CD4-positive, alpha-beta T cell treated with Interleukin-2 at 100 ng/mL for 4 hours (primary cell): Measurements from ENCODE around the gene MVD.
"Not testable (repeated sequence)": the region's sequence is repeated elsewhere in the genome, so short reads cannot be mapped to it uniquely, and the experiment has no call there.

Experiments
- DNase-seq: peaks from one replicate; pipeline ENCODE4 v3.0.0-alpha.2; 2020; ENCODE audit warnings: low spot score

Gene MVD

GRCh38 chr16:88681709-88682451 lies 19.0 kb upstream of the MVD start:
- DNase-seq: peak; percentile 59

DNA sequence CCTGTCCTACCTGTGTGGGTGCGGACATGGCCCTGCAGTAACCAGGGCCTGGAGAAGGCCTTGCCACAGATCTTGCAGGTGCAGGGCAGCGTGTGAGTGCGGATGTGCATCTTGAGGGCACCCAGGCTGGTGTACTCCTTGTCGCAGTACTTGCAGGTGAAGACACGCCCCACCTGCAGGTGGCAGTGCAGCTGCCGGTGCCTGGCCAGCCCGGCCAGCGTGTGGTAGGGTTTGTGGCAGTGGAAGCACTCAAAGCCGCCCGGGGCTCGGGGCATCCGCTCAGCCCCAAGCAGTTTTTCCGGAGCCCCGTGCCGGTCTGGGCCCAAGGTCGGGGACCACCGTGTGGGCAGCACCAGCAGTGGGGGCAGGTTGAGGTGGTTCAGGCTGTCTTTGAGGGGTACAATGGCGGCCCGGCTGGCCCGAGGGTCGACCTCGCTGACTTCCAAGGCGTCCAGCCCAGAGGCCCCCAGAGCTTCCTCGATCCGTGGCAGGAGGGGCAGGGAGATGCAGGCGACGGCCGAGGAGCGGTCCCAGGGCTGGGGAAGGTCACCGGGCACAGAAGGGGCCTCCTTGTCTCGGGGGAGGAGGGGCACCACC lies 18.3 kb upstream of the MVD start:
- DNase-seq: peak; percentile 49

DNA sequence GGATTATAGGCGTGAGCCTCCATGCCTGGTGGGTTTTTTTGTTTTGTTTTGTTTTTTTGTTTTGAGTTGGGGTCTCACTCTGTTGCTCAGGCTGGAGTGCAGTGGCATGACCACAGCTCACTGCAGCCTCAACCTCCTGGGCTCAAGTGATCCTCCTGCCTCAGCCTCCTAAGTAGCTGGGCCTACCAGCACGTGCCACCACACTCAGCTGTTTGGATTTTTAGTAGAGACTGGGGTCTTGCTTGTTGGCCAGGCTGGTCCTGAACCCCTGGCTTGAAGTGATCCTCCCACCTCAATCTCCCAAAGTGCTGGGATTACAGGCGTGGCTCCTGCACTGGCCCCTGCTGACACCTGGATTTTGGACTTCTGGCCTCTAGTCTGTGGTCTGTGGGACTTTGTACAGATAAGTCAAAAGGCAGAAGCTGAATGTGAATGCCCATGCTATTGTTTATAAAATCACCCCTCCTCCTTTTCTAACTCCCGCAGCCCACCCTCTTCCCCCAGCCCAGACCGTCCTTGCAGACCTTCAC lies 17.7 kb upstream of the MVD start:
- DNase-seq: no peak

DNA sequence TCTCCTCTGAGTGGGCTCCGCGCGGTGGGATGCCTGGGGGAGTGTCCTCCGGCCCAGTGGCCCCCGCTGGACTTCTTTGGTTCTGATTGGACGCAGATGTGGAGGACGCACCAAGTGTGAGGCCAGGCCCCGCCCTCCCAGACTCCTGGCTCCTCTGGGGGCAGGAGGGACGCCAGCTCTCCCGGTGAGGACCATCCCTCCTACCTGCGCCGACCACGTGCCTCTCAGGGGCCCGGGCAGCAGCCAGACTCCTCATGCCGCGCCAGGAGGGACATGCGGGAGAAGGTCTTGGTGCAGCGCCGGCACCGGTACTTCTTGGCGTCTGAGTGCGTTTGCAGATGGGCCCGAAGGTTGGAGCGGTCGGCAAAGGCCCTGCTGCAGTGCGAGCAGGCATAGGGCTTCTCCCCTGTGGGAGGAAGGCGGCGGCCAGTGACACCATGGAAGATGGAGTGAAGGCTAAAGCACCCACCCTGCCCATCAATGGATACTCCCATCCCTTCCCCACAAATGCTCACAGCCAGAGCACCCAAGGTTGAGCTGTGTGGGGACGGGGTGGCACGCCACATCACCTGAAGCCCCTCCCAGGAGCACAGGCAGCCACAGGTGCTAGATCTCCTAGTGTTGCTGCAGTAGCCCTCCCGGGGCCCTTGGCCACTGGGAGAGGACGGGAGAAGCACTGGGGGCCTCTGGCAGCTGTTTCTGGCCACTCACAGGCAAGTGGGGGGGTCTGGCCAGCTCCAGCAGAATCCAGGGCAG lies 15.5 kb upstream of the MVD start:
- no peak for DNase-seq

- no peak for DNase-seq
These were observed 14.8 kb upstream of the MVD start for GRCh38 chr16:88677721-88678120.

DNA sequence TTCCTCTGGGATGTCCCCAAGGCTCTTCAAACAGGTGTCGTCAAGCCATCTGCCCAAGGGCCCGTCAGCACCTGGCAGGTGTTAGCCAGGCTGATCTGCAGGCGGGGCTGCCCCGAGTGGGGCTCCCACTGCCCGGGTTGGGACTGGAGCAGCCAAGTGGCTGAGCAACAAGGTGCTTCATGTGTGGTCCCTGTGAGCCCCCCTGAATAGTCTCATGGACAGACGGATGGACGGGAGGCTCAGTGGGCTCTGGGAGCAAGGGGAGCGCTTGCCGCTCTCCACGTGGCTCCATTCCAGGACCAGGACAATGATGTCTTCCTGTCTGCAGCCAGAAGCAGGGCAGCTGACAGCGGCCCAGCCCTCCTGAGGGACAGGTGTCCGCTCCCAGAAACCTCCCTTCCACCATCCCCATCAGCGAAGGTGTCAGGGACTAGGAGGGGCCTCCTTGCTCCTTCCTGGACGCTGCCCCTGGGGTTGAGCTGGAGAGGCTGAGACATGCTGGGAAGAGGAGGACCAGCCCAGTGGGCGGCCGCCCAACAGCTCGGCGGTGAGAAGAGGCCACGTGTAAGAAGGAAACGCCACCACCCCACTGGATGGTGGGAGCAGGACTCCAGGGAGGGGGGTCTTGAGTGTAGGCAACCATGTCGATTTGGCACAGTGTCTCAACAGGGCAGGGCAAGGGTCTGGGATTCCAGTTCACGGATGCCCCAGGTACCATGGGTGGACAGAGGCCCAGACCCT lies 13.8 kb upstream of the MVD start:
- no peak for DNase-seq

DNA sequence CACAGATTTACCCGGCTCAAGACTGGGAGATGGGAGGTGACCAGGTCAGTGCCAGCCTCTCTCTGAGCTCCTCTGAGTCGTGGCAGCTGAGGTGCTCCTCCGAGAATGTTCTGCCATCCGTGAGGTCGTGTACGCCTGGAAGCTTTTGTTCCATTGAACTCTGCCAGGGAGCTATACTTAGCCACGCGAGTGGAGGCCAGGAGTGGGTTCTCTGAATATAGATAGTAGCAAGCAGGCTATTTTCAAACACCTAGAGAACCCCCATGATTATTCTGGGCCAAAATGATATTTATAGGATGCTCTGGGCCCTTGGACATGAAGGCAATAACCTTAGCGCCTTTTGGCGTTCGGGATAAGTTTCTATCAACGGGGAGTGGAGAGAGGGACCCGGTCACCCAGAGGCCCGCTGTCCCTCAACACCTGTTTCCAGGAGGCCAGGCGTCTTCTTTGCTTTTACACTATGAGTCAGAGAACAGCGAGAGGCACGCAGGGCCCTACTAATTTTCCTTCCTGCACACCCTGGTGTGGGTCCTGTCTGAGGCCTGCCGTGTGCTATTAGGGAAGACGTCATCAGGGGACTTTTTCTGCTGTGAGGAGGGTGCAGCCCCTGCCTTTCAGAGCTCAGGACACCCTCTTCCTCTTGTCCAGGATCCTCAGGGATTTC lies 11.0 kb upstream of the MVD start:
- DNase-seq: no peak

DNA sequence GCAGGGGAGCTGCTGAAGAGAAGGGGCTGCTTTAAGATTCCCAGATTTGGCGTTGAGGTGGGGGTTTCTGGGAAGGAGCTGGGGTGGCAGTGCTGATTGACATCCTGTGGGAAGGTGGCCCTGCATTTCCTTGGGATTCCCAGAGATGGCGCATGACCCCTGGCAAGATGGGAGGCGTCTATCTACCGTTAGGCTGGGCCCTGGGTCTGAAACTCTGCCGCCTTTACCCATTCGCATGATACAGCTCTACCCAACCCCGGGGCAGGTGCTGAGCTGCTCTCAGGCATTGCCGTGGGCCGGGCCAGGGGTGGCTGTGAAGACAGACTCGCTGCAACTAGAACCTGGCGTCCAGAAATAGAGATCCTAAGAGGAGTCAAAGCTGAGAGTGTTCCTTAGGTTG lies 9.9 kb upstream of the MVD start:
- no peak for DNase-seq

GRCh38 chr16:88671806-88672205 lies 8.9 kb upstream of the MVD start:
- DNase-seq: no peak

GRCh38 chr16:88669980-88670379 lies 7.1 kb upstream of the MVD start:
- DNase-seq: no peak

DNA sequence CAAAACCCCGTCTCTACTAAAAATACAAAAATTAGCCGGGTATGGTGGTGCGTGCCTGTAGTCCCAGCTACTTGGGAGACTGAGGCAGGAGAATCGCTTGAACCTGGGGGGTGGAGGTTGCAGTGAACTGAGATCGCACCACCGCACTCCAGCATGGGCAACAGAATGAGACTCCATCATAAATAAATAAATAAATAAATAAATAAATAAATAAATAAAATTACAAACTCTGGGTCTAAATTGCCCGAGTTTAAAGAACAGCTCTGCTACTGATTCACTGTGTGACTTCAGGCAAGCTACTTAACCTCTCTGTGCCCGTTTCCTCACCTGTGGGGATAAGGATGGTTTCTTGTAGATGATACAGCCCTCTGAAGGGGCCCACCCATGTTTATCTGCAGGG lies 6.6 kb upstream of the MVD start:
- not testable (repeated sequence) for DNase-seq

DNA sequence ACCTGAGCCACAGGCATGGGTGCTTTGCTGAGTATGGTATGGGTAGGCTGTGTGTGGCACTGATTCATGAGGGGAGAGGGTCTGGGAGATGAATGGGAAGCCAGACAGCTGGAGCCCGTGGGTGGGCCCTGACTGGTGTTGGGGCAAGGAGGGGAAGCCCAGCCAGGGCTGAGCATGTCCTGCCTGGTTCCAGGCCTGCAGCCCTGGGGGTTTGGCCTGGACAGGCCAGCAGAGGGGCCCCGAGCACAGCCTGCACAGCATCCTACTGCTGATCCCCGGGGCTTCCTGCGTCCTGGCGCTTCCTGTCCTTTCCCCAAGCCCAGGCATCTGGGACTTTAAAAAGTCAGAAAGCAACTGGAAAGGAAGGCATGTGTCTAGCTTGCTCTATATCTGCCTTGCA lies 4.6 kb upstream of the MVD start:
- no peak for DNase-seq

- no peak for DNase-seq
These were observed 2.7 kb upstream of the MVD start for GRCh38 chr16:88665570-88665969.

DNA sequence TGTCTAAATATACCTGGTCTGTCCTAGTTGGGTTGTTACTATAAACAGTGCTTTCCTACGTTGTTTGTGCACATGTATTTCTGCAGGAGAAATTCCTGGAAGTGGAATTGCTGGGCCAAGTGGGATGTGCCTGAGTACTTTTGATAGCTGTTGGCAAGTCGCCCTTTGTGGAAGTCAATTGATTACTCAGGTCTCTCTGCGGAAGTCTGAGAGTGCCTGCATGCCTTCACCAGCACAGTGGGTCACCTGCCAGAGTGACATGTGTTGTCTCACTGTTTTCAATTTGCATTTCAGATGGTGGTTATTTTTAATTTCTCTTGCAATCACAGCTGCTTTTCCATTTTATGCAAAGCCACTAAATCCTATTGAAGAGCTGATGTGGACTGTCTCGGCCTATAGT lies 2.3 kb upstream of the MVD start:
- no peak for DNase-seq

DNA sequence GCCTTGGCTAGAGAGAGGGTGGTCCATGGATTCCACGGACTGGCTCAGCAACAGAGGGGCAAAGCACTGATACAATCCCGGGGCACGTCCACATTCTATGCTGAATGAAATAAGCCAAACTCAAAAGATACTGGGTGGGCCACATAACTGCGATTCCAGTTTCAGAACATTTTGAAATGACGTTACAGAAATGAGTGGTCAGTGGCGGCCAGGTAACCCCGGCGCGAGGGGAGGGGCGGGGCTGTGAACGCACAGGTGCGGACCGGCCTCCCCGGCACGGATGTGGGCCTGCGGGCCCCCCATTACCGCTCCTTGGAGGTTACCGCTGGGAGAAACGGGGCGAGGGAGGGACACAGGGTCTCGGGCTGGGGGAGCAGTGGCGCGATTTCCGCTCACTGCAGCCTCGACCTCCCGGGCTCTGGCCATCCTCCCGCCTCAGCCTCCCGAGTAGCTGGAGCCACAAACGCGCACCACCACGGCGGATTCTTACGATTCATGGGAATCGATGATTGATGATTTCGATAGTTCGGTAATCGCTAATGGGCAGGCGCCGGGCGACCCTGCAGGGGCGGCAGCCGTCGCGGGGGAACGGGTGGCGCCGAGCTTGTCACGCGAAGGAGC lies 559 bp downstream of the MVD start:
- DNase-seq: no peak

DNA sequence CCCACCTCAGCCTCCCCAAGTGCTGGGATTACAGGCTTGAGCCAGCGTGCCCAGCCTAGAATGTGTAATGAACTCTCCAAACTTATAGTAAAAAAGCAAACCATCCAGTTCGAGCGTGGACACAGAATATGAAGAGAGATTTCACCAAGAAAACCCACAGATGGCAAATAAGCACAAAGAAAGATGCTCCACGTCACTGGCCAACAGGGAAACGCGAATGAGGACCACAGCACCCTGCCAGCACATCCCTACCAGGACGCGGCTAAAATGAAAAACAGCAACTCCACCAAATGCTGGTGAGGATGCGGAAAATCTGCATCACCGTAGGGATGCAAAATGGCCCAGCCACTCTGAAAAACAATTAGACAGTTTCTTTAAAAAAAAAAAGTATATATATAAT lies 1.4 kb downstream of the MVD start:
- no peak for DNase-seq

- no peak for DNase-seq
These were observed 3.7 kb downstream of the MVD start for GRCh38 chr16:88659160-88659559.

DNA sequence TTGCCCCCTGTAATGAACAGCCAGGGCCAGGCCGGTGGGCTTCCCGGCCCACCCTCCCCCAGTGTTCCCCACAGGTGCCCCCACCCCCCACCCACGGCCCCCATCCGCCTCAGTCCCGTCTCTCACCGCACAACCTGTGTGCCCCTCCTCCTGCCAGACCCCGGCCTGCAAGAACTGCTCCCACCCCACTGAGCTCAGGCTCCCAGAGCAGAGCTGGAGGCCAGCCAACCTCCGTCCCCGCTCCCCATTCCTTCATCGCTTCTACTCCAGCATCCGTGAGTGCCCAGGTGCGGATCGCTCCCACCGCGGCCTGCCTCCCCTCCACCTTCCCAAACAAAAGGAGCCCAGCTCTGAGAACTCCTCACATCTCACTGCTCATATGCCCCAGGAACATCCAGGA lies 4.2 kb downstream of the MVD start:
- DNase-seq: no peak

DNA sequence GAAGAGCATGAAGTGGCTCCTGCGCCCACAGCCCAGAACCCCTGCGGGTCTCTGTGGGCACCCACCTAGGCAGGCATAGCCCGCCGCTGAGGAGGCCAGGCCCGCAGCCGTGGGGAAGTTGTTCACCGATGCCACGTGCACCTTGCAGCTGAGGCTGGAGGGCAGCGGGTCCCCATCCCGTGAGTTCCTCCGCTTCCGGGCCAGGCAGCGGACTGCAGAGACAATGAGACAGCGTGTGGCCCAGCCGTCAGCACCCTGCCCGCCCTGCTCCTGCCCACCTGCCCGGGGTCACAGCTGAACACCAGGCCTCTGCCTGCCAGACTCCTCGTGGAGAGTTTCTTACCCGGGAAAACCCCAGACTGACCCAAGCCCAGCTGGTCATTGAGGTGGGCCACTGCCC lies 5.5 kb downstream of the MVD start:
- no peak for DNase-seq

DNA sequence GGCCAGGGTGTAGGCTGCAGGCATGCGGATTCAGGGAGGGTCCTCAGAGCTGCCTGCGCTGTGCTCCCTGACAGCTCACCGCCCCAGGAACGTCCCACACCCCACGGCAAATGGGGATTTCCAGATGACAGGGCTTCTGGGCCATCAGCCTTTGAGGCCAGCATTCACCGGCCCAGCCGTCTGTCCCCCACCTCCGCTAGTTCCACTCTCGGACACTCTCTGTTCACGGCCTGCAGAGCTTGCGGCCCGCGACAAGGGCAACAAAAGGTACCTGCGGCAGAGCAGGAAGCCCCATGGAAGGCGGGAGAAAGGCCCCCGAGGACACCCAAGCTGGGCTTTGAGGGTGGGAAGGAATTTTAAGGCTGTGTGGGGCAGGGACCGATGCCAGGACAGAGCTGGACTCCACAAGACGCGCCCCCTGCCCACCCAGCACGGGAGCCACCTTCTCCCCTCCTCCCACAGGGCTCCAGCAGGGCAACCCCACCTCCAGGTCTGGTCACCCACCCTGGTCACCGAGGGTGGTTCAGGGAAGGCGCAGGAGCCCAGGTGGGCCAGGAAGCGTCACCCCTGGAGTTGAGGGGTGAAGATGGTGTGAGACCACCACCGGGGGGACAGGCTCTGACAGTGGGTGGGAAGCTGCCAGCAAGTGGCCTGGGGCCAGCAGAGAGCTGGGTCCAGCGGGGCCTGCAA lies 6.5 kb downstream of the MVD start:
- no peak for DNase-seq
